ENCODE results near the gene SPAG9.

DNA sequence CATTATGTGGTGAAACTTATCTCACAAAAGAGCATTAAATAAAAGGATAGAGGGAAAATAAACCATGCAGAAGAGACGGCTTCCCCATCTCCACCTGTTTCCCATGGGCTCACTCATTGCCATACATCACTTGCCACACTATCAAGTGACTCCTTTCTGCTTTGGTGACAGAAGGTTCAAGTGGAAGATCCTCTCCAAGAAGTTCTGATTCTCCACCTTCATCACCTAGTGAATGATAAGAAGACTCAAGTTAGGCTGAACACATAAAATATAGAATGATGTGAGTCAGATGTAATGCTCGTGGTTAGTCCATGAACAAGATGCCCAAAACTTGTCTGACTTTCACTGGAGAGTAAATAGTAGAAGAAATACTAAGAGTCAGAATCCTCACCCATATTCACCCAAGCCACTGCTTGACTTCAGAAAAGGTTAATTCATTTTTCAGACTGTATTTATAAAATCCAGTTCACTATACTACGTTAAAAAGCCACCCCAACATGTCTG lies 154.5 kb downstream of the SPAG9 start:
- TF ChIP-seq POLR2A (IDR thresholded peaks at IDR 0.05): no peak
- TF ChIP-seq, protein P1, sequence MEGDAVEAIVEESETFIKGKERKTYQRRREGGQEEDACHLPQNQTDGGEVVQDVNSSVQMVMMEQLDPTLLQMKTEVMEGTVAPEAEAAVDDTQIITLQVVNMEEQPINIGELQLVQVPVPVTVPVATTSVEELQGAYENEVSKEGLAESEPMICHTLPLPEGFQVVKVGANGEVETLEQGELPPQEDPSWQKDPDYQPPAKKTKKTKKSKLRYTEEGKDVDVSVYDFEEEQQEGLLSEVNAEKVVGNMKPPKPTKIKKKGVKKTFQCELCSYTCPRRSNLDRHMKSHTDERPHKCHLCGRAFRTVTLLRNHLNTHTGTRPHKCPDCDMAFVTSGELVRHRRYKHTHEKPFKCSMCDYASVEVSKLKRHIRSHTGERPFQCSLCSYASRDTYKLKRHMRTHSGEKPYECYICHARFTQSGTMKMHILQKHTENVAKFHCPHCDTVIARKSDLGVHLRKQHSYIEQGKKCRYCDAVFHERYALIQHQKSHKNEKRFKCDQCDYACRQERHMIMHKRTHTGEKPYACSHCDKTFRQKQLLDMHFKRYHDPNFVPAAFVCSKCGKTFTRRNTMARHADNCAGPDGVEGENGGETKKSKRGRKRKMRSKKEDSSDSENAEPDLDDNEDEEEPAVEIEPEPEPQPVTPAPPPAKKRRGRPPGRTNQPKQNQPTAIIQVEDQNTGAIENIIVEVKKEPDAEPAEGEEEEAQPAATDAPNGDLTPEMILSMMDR (IDR thresholded peaks at IDR 0.05 in 8 of 11, conservative IDR thresholded peaks at IDR 0.05 in 3 of 11): no peak
- TF ChIP-seq POLR2AphosphoS5 (IDR thresholded peaks at IDR 0.05): no peak
